Measurements from ENCODE around the gene TICRR. TPM values are rescaled to one million over a fixed set of nuclear protein-coding genes. Genes with fewer than 3 reads are reported as not detected.

TICRR gene
- total and polyA plus RNA-seq, 9 donors, result 0.08 to 0.32 (median 0.25) TPM

GRCh38 chr15:89530976-89531375 lies 44.3 kb upstream of the TICRR start:
- intact Hi-C loops (cut with DNase I), result no loop called here
- H3K27me3 ChIP-seq, result no peaks in the 10 kb centered on the region
- DNase-seq, result no peak
- H3K4me3 ChIP-seq, result no peak overlapping the region
- TF ChIP-seq EP300 (IDR thresholded peaks at IDR 0.05) (no peak), POLR2A (IDR thresholded peaks at IDR 0.05) (no peak)
- TF ChIP-seq, protein P1, sequence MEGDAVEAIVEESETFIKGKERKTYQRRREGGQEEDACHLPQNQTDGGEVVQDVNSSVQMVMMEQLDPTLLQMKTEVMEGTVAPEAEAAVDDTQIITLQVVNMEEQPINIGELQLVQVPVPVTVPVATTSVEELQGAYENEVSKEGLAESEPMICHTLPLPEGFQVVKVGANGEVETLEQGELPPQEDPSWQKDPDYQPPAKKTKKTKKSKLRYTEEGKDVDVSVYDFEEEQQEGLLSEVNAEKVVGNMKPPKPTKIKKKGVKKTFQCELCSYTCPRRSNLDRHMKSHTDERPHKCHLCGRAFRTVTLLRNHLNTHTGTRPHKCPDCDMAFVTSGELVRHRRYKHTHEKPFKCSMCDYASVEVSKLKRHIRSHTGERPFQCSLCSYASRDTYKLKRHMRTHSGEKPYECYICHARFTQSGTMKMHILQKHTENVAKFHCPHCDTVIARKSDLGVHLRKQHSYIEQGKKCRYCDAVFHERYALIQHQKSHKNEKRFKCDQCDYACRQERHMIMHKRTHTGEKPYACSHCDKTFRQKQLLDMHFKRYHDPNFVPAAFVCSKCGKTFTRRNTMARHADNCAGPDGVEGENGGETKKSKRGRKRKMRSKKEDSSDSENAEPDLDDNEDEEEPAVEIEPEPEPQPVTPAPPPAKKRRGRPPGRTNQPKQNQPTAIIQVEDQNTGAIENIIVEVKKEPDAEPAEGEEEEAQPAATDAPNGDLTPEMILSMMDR (IDR thresholded peaks at IDR 0.05), result no peak
- no peak overlapping the region for H3K27ac ChIP-seq
- H3K36me3 ChIP-seq, result no peaks in the 10 kb centered on the region
- no peaks in the 10 kb centered on the region for H3K4me1 ChIP-seq (ENCODE audit: insufficient read depth)
- 74 to 83% (median 75%) methylated on average over 5 of the region's 5 CpGs for WGBS, 3 donors
- no peaks in the 10 kb centered on the region for H3K9me3 ChIP-seq

DNA sequence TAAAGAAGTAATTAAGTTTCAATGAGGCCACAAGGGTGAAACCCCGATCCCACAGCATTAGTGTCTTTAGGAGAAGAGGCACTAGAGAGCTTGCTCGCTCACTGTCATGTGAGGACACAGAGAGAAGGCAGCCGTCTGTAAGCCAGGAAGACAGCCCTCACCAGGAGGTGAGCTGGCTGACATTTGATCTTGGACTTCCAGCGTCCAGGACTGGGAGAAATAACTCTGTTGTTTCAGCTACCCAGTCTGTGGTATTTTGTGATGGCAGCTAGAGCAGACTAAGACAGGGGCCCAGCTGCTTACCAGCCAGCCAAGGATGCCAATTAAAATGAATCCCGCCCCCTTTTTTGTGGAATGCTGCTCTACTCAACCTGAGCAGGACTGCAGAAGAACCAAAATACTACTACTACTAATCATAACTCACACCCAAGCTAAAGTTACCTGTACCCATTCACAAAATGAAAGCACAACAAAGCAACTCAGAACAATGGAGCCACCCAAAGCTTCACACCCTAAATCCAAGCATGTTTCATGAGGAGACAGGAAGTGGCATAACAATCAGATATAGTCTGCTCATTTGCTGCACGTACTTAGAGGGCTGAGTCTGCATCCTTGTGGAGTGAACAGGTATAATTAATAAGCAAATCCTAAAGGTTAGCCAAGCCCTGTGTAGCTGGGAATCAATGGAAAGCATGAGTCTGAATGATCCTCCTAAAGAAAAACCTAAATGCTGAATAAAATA lies 43.3 kb upstream of the TICRR start:
- H3K27me3 ChIP-seq, result no peaks in the 10 kb centered on the region
- no peaks in the 10 kb centered on the region for H3K9me3 ChIP-seq
- H3K27ac ChIP-seq, result no peak overlapping the region
- no peaks in the 10 kb centered on the region for H3K4me1 ChIP-seq (ENCODE audit: insufficient read depth)
- TF ChIP-seq POLR2A (IDR thresholded peaks at IDR 0.05) (no peak), EP300 (IDR thresholded peaks at IDR 0.05) (no peak)
- TF ChIP-seq, protein P1 (IDR thresholded peaks at IDR 0.05), result no peak
- no peak overlapping the region for H3K4me3 ChIP-seq
- no peaks in the 10 kb centered on the region for H3K36me3 ChIP-seq
- no peak for DNase-seq
- 56 to 60% (median 60%) methylated on average over 6 of the region's 6 CpGs for WGBS, 3 donors
- intact Hi-C loops (cut with DNase I), result no loop called here

DNA sequence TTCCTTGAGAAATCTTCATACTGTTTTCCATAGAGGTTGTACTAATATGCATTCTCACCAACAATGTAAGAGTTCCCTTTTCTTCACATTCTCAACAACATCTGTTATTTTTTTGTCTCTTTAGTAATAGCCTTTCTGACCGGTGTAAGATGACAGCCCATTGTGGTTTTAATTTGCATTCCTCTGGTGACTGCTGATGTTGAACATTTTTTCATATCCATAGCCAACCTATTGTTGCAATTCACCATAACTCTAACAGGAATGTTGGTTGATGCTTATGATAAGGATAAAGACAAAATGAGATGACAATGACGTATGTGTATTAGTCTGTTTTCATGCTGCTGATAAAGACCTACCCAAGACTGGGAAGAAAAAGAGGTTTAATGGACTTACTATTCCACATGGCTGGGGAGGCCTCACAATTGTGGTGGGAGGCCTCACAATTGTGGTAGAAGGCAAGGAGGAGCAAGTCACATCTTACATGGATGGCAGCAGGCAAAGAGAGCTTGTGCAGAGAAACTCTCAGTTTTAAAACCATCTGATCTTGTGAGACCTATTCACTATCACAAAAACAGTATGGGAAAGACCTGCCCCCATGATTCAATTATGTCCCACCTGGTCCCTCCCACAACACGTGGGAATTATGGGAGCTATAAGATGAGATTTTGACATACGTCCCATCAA lies 41.3 kb upstream of the TICRR start:
- 83 to 90% (median 85%) methylated on average over 4 of the region's 4 CpGs for WGBS, 3 donors
- no peaks in the 10 kb centered on the region for H3K4me1 ChIP-seq (ENCODE audit: insufficient read depth)
- TF ChIP-seq, protein P1 (IDR thresholded peaks at IDR 0.05), result no peak
- no peak for TF ChIP-seq POLR2A (IDR thresholded peaks at IDR 0.05)
- TF ChIP-seq EP300 (IDR thresholded peaks at IDR 0.05), result no peak
- intact Hi-C loops (cut with DNase I), result no loop called here
- H3K27ac ChIP-seq, result no peak overlapping the region
- H3K9me3 ChIP-seq, result no peaks in the 10 kb centered on the region
- no peak for DNase-seq
- H3K4me3 ChIP-seq, result no peak overlapping the region
- H3K36me3 ChIP-seq, result no peaks in the 10 kb centered on the region
- no peaks in the 10 kb centered on the region for H3K27me3 ChIP-seq

DNA sequence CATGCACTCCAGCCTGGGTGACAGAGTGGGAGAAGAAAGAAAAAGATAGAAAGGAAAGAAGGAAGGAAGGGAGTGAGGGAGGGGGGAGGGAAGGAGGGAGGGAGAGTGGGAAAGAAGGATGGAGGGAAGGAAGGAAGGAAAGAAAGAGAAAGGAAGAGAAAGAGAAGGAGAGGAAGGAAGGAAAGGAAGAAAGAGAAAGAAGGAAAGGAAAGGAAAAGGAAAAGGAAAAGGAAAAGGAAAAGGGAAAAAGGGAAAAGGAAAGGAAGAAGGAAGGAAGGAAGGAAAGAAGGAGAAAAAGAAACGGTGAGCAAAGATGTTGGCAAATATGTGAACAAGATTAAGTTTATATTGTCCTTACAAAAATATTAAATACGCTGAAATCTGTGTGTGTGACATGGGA lies 36.2 kb upstream of the TICRR start:
- intact Hi-C loops (cut with DNase I), result no loop called here
- no peaks in the 10 kb centered on the region for H3K36me3 ChIP-seq
- no peak overlapping the region for H3K4me3 ChIP-seq
- no peaks in the 10 kb centered on the region for H3K27me3 ChIP-seq
- TF ChIP-seq EP300 (IDR thresholded peaks at IDR 0.05) (no peak), POLR2A (IDR thresholded peaks at IDR 0.05) (no peak)
- TF ChIP-seq, protein P1 (IDR thresholded peaks at IDR 0.05), result no peak
- no peaks in the 10 kb centered on the region for H3K9me3 ChIP-seq
- DNase-seq, result no peak
- H3K4me1 ChIP-seq (ENCODE audit: insufficient read depth), result no peaks in the 10 kb centered on the region
- 72 to 90% (median 78%) methylated on average over 2 of the region's 2 CpGs for WGBS, 3 donors
- H3K27ac ChIP-seq, result no peak overlapping the region

Data from ovary (tissue), 9 donors.